Osteocyte (in vitro differentiated cells): ENCODE measurements around the gene RBM42. TPM values are rescaled to one million over a fixed set of nuclear protein-coding genes. Genes with fewer than 3 reads are reported as not detected.

Experiments
- DNase-seq: peaks from one replicate; pipeline ENCODE4 v3.0.0; 2021; ENCODE audit warnings: mixed read lengths; ENCODE audit not compliant: unreplicated experiment; ENCODE audit errors: extremely low spot score
- H3K27ac Mint-ChIP-seq: one replicate; pipeline ENCODE4 v1.8.0; 2021; ENCODE audit warnings: mild to moderate bottlenecking, mixed read lengths; ENCODE audit not compliant: unreplicated experiment
- H3K27me3 Mint-ChIP-seq: one replicate; pipeline ENCODE4 v1.8.0; 2021; ENCODE audit warnings: mixed read lengths; ENCODE audit not compliant: unreplicated experiment
- H3K36me3 Mint-ChIP-seq: one replicate; pipeline ENCODE4 v1.8.0; 2021; ENCODE audit warnings: mixed read lengths; ENCODE audit not compliant: unreplicated experiment
- H3K4me1 Mint-ChIP-seq: one replicate; pipeline ENCODE4 v1.8.0; 2021; ENCODE audit warnings: mixed read lengths; ENCODE audit not compliant: unreplicated experiment
- H3K4me3 Mint-ChIP-seq: one replicate; pipeline ENCODE4 v1.8.0; 2021; ENCODE audit warnings: mild to moderate bottlenecking, moderate library complexity, mixed read lengths; ENCODE audit not compliant: unreplicated experiment
- H3K9me3 Mint-ChIP-seq: one replicate; pipeline ENCODE4 v1.8.0; 2021; ENCODE audit warnings: mixed read lengths; ENCODE audit not compliant: unreplicated experiment
- CTCF ChIP-seq: fragments of 200-600 bp; sonication (generic); IDR thresholded peaks from 2 replicates; pipeline ENCODE4 v1.5.0; 2021; ENCODE audit warnings: antibody characterized with exemption, mild to moderate bottlenecking, moderate library complexity
- total RNA-seq: library from RNA; stranded (reverse); gene quantifications from 2 replicates; pipeline ENCODE4 v1.2.1, GENCODE V29; 2021

The RBM42 gene
- total RNA-seq, 1 donor from 2014 or later: 95.3 TPM

GRCh38 chr19:35621708-35622107 is 7.1 kb upstream of the RBM42 start:
- no peak for TF ChIP-seq CTCF
- no peak overlapping the region for H3K27ac Mint-ChIP-seq
- no peak for DNase-seq

GRCh38 chr19:35622750-35623149 is 6.1 kb upstream of the RBM42 start:
- no peak overlapping the region for H3K4me3 Mint-ChIP-seq

More at GRCh38 chr19:35621708-35622107, 7.1 kb upstream of the RBM42 start:
- H3K36me3 Mint-ChIP-seq: peaks cover 3% of the 10 kb centered on the region
- peaks cover 1% of the 10 kb centered on the region for H3K4me1 Mint-ChIP-seq
- no peaks in the 10 kb centered on the region for H3K9me3 Mint-ChIP-seq
- no peaks in the 10 kb centered on the region for H3K27me3 Mint-ChIP-seq
- no peak overlapping the region for H3K4me3 Mint-ChIP-seq

GRCh38 chr19:35623327-35624010 is 5.4 kb upstream of the RBM42 start:
- no peaks in the 10 kb centered on the region for H3K9me3 Mint-ChIP-seq

More at GRCh38 chr19:35622750-35623149, 6.1 kb upstream of the RBM42 start:
- Mint-ChIP-seq H3K27me3 (no peaks in the 10 kb centered on the region), H3K9me3 (no peaks in the 10 kb centered on the region), H3K27ac (no peak overlapping the region), H3K4me1 (peaks cover 1% of the 10 kb centered on the region), H3K36me3 (peaks cover 3% of the 10 kb centered on the region)
- TF ChIP-seq CTCF: no peak
- no peak for DNase-seq

GRCh38 chr19:35628264-35628564 is 622 bp upstream of the RBM42 start:
- Mint-ChIP-seq H3K4me1 (peaks cover 11% of the 10 kb centered on the region), H3K27me3 (no peaks in the 10 kb centered on the region), H3K27ac (peak overlapping the region; percentile 92), H3K36me3 (peaks cover 25% of the 10 kb centered on the region), H3K9me3 (no peaks in the 10 kb centered on the region), H3K4me3 (peak overlapping the region; percentile 96)
- DNase-seq: no peak
- TF ChIP-seq CTCF: no peak

More at GRCh38 chr19:35623327-35624010, 5.4 kb upstream of the RBM42 start:
- Mint-ChIP-seq H3K27me3 (no peaks in the 10 kb centered on the region), H3K27ac (no peak overlapping the region), H3K4me1 (peaks cover 6% of the 10 kb centered on the region), H3K36me3 (peaks cover 3% of the 10 kb centered on the region), H3K4me3 (no peak overlapping the region)
- TF ChIP-seq CTCF: no peak
- no peak for DNase-seq

- no peaks in the 10 kb centered on the region for H3K9me3 Mint-ChIP-seq
- no peaks in the 10 kb centered on the region for H3K27me3 Mint-ChIP-seq
- peaks cover 11% of the 10 kb centered on the region for H3K4me1 Mint-ChIP-seq
- H3K4me3 Mint-ChIP-seq: peak overlapping the region; percentile 96
- TF ChIP-seq CTCF: no peak
- peak overlapping the region; percentile 92 for H3K27ac Mint-ChIP-seq
- H3K36me3 Mint-ChIP-seq: peaks cover 31% of the 10 kb centered on the region
- no peak for DNase-seq
These were observed 447 bp downstream of the RBM42 start for GRCh38 chr19:35629332-35629633.
